Stimulated activated CD4-positive, alpha-beta T cell treated with anti-CD3 and anti-CD28 coated beads, Interleukin-4, amount 100 ng/mL, for 4 hours (primary cell): ENCODE results near the gene PRDM1.

Experiments
- DNase-seq, 2 experiments: peaks; one replicate each; pipeline ENCODE4 v3.0.0-alpha.2; 2020

PRDM1 gene

GRCh38 chr6:106072501-106073090 is 13.5 kb upstream of the PRDM1 start:
- DNase-seq, result no peak

GRCh38 chr6:106074146-106074545 is 12.0 kb upstream of the PRDM1 start:
- no peak for DNase-seq

GRCh38 chr6:106076139-106076538 is 10.0 kb upstream of the PRDM1 start:
- DNase-seq, result no peak

- no peak for DNase-seq
These were observed 9.0 kb upstream of the PRDM1 start for GRCh38 chr6:106077170-106077569.

GRCh38 chr6:106077881-106078280 is 8.3 kb upstream of the PRDM1 start:
- no peak for DNase-seq

GRCh38 chr6:106079961-106080762 is 6.0 kb upstream of the PRDM1 start:
- no peak for DNase-seq

- DNase-seq, result no peak
These were observed 5.4 kb upstream of the PRDM1 start for GRCh38 chr6:106080763-106081095.

- DNase-seq, result no peak
These were observed 4.4 kb upstream of the PRDM1 start for GRCh38 chr6:106081715-106082114.

GRCh38 chr6:106082735-106083398 is 3.3 kb upstream of the PRDM1 start:
- DNase-seq, result no peak

GRCh38 chr6:106083618-106084017 is 2.5 kb upstream of the PRDM1 start:
- no peak for DNase-seq

- DNase-seq, result no peak
These were observed 1.8 kb upstream of the PRDM1 start for GRCh38 chr6:106084106-106084988.

- DNase-seq, result no peak
These were observed 996 bp upstream of the PRDM1 start for GRCh38 chr6:106084989-106085691.

GRCh38 chr6:106085692-106085983 is 498 bp upstream of the PRDM1 start:
- DNase-seq, result no peak

GRCh38 chr6:106086814-106087175 is 659 bp downstream of the PRDM1 start:
- DNase-seq, result no peak

GRCh38 chr6:106087548-106088325 is 1.6 kb downstream of the PRDM1 start:
- DNase-seq, result no peak

- DNase-seq, result no peak
These were observed 3.9 kb downstream of the PRDM1 start for GRCh38 chr6:106090001-106090400.

- no peak for DNase-seq
These were observed 6.1 kb downstream of the PRDM1 start for GRCh38 chr6:106092279-106092678.

GRCh38 chr6:106094261-106094963 is 8.3 kb downstream of the PRDM1 start:
- DNase-seq, result no peak

- DNase-seq, result no peak
These were observed 8.8 kb downstream of the PRDM1 start for GRCh38 chr6:106094964-106095335.

GRCh38 chr6:106097411-106098231 is 11.5 kb downstream of the PRDM1 start:
- DNase-seq, result peak in 1 of 2 experiments; percentile 58
